22Rv1 (cell line): Measurements from ENCODE around the gene PCED1B.

ENCODE experiments used
- CTCF ChIP-seq: fragments of 450-650 bp; IDR thresholded peaks from 2 replicates; pipeline ENCODE4 v1.5.1; 2017; ENCODE audit warnings: mild to moderate bottlenecking
- ZFX ChIP-seq: fragments of 450-650 bp; IDR thresholded peaks from 2 replicates; pipeline ENCODE4 v1.6.1; 2017; ENCODE audit warnings: antibody characterized with exemption, borderline replicate concordance

DNA sequence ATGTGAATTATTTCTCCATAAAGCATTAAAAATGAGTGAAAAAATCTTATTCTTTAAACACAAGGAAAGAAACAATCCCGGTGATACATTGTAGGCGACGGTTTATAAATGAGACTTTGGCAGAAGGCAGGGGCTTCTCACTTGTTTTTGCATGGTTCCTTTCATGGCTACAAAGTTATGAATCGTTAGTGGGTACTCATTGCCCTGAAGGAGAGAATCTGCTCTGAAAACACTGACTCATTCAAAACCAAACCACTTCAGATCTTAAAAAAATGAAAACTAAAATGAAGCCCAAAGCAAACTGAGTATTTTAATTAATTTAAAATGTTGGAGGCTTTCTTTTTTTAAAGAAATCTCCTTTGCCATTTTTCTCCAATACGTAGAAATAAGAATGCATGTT is 41.7 kb downstream of the PCED1B start:
- no peak for TF ChIP-seq CTCF
- no peak for TF ChIP-seq ZFX
